GM19193 (cell line): ENCODE measurements around the gene FAM193A.

Experiments
- POLR2A ChIP-seq: IDR thresholded peaks from 4 replicates; pipeline ENCODE4 v1.6.1; 2011; ENCODE audit not compliant: insufficient read depth, insufficient read length; ENCODE audit errors: extremely low read depth

The FAM193A gene

GRCh38 chr4:2732526-2732925, 196.1 kb downstream of the FAM193A start:
- TF ChIP-seq POLR2A, result no peak

- TF ChIP-seq POLR2A, result no peak
Observed at GRCh38 chr4:2733001-2733843, 196.8 kb downstream of the FAM193A start.

GRCh38 chr4:2733844-2734574, 197.6 kb downstream of the FAM193A start:
- TF ChIP-seq POLR2A, result no peak

- no peak for TF ChIP-seq POLR2A
Observed at GRCh38 chr4:2734612-2735011, 198.2 kb downstream of the FAM193A start.

GRCh38 chr4:2735869-2736268, 199.4 kb downstream of the FAM193A start:
- TF ChIP-seq POLR2A, result no peak

- TF ChIP-seq POLR2A, result no peak
Observed at GRCh38 chr4:2741626-2742025, 205.2 kb downstream of the FAM193A start.

GRCh38 chr4:2742081-2742822, 205.8 kb downstream of the FAM193A start:
- TF ChIP-seq POLR2A, result no peak

GRCh38 chr4:2742823-2743517, 206.5 kb downstream of the FAM193A start:
- no peak for TF ChIP-seq POLR2A

- TF ChIP-seq POLR2A, result no peak
Observed at GRCh38 chr4:2743518-2744445, 207.3 kb downstream of the FAM193A start.

GRCh38 chr4:2744576-2745270, 208.3 kb downstream of the FAM193A start:
- no peak for TF ChIP-seq POLR2A

- TF ChIP-seq POLR2A, result no peak
Observed at GRCh38 chr4:2745516-2745915, 209.1 kb downstream of the FAM193A start.

GRCh38 chr4:2745981-2746806, 209.7 kb downstream of the FAM193A start:
- TF ChIP-seq POLR2A, result peak; percentile 53
